Activated CD8-positive, alpha-beta memory T cell treated with anti-CD3 and anti-CD28 coated beads for 4 hours (primary cell): ENCODE data around the gene FSIP1.

Experiments used
- DNase-seq, 2 donors: peaks; one replicate each; pipeline ENCODE4 v3.0.0-alpha.2; 2020; ENCODE audit warnings: low read depth in 2 of 2

FSIP1 gene

GRCh38 chr15:39684233-39684632 is 98.4 kb downstream of the FSIP1 start:
- DNase-seq, result no peak

- DNase-seq, result no peak
These were observed 100.3 kb downstream of the FSIP1 start for GRCh38 chr15:39682366-39682765.

GRCh38 chr15:39680868-39681267 is 101.8 kb downstream of the FSIP1 start:
- DNase-seq, result no peak

GRCh38 chr15:39672666-39673065 is 110.0 kb downstream of the FSIP1 start:
- no peak for DNase-seq

- DNase-seq, result no peak
These were observed 110.5 kb downstream of the FSIP1 start for GRCh38 chr15:39672184-39672583.

- DNase-seq, result no peak
These were observed 112.0 kb downstream of the FSIP1 start for GRCh38 chr15:39670687-39671086.

GRCh38 chr15:39669661-39670060 is 113.0 kb downstream of the FSIP1 start:
- DNase-seq, result no peak

- no peak for DNase-seq
These were observed 113.4 kb downstream of the FSIP1 start for GRCh38 chr15:39669241-39669640.

- DNase-seq, result no peak
These were observed 114.2 kb downstream of the FSIP1 start for GRCh38 chr15:39668457-39668856.

- no peak for DNase-seq
These were observed 115.1 kb downstream of the FSIP1 start for GRCh38 chr15:39667382-39668127.

- DNase-seq, result no peak
These were observed 116.0 kb downstream of the FSIP1 start for GRCh38 chr15:39666677-39667076.

GRCh38 chr15:39665629-39666250 is 116.9 kb downstream of the FSIP1 start:
- DNase-seq, result no peak

- no peak for DNase-seq
These were observed 118.9 kb downstream of the FSIP1 start for GRCh38 chr15:39663704-39664250.

- DNase-seq, result no peak
These were observed 120.9 kb downstream of the FSIP1 start for GRCh38 chr15:39661776-39662175.

GRCh38 chr15:39658740-39659139 is 123.9 kb downstream of the FSIP1 start:
- DNase-seq, result no peak

GRCh38 chr15:39657668-39658067 is 125.0 kb downstream of the FSIP1 start:
- DNase-seq, result no peak

GRCh38 chr15:39657181-39657580 is 125.5 kb downstream of the FSIP1 start:
- no peak for DNase-seq

- DNase-seq, result no peak
These were observed 128.3 kb downstream of the FSIP1 start for GRCh38 chr15:39654304-39654703.

- no peak for DNase-seq
These were observed 130.8 kb downstream of the FSIP1 start for GRCh38 chr15:39651881-39652280.

GRCh38 chr15:39651295-39651694 is 131.3 kb downstream of the FSIP1 start:
- no peak for DNase-seq

- no peak for DNase-seq
These were observed 132.9 kb downstream of the FSIP1 start for GRCh38 chr15:39649757-39650156.

- DNase-seq, result no peak
These were observed 136.2 kb downstream of the FSIP1 start for GRCh38 chr15:39646425-39646824.

- DNase-seq, result no peak
These were observed 136.7 kb downstream of the FSIP1 start for GRCh38 chr15:39645976-39646257.
